OCI-LY7 (cell line): ENCODE results near the gene TRMT61A. TPM values are rescaled to one million over a fixed set of nuclear protein-coding genes. Genes with fewer than 3 reads are reported as not detected.

Source experiments
- BruUV-seq: library from RNA; stranded (reverse); fragments of 400-500 nt; replicated peaks from 2 replicates; lab custom pipeline; 2021; lab: Mats Ljungman, UMichigan
- CTCF ChIA-PET: fragments of 300-600 bp; sonication (Branson Sonifier 250); formaldehyde crosslinking; loops from one replicate; lab custom pipeline; 2022; ENCODE audit warnings: antibody characterized with exemption; ENCODE audit not compliant: unreplicated experiment; lab: Charles Lee
- POLR2A ChIA-PET: fragments of 300-600 bp; sonication (Branson Sonifier 250); formaldehyde crosslinking; loops from one replicate; lab custom pipeline; 2022; ENCODE audit warnings: antibody characterized with exemption; lab: Charles Lee
- DNase-seq: peaks from one replicate; pipeline ENCODE4 v3.0.0-alpha.2; 2015; ENCODE audit warnings: low spot score
- H2AFZ ChIP-seq: fragments of 200-600 bp; sonication (generic), shearing (Covaris generic); 2 replicates; pipeline ENCODE4 v1.6.1; 2014; ENCODE audit warnings: mild to moderate bottlenecking, antibody characterized with exemption, low read length, moderate library complexity
- H3K27ac ChIP-seq: fragments of 200-600 bp; sonication (generic); 2 replicates; pipeline ENCODE4 v1.5.1; 2014; ENCODE audit warnings: mixed run types, low read depth, mild to moderate bottlenecking, moderate library complexity, low read length, inconsistent platforms; ENCODE audit not compliant: poor library complexity, severe bottlenecking
- H3K36me3 ChIP-seq: fragments of 200-600 bp; sonication (generic); 2 replicates; pipeline ENCODE4 v1.6.1; 2014; ENCODE audit warnings: mild to moderate bottlenecking, antibody characterized with exemption, low read length, moderate library complexity, mixed read lengths; ENCODE audit not compliant: insufficient read depth
- H3K4me1 ChIP-seq: fragments of 200-600 bp; sonication (generic); 2 replicates; pipeline ENCODE4 v1.5.1; 2014; ENCODE audit warnings: mild to moderate bottlenecking, low read length; ENCODE audit not compliant: insufficient read depth, poor library complexity, severe bottlenecking
- H3K4me2 ChIP-seq: fragments of 200-600 bp; sonication (generic); 2 replicates; pipeline ENCODE4 v1.6.1; 2014; ENCODE audit warnings: mild to moderate bottlenecking, low read length
- H3K4me3 ChIP-seq: fragments of 200-600 bp; sonication (generic); 2 replicates; pipeline ENCODE4 v1.5.1; 2014; ENCODE audit warnings: mild to moderate bottlenecking, low read depth, low read length; ENCODE audit not compliant: poor library complexity, severe bottlenecking
- H3K79me2 ChIP-seq: fragments of 200-600 bp; sonication (generic); 2 replicates; pipeline ENCODE4 v1.6.1; 2016; ENCODE audit warnings: low read depth, mild to moderate bottlenecking, low read length, moderate library complexity, mixed read lengths; ENCODE audit not compliant: insufficient read depth
- H3K9me2 ChIP-seq: fragments of 200-600 bp; sonication (generic); 2 replicates; pipeline ENCODE4 v1.6.1; 2016; ENCODE audit warnings: mild to moderate bottlenecking, low read length, mixed read lengths; ENCODE audit not compliant: insufficient read depth
- H3K9me3 ChIP-seq: fragments of 200-600 bp; sonication (generic); 2 replicates; pipeline ENCODE4 v1.6.1; 2014; ENCODE audit warnings: mild to moderate bottlenecking, mixed run types, low read length, mixed read lengths
- H4K20me1 ChIP-seq: fragments of 200-600 bp; sonication (generic); 2 replicates; pipeline ENCODE4 v1.6.1; 2014; ENCODE audit warnings: mild to moderate bottlenecking, antibody characterized with exemption, low read length, moderate library complexity, mixed read lengths; ENCODE audit not compliant: insufficient read depth
- EZH2phosphoT487 ChIP-seq: fragments of 200-600 bp; sonication (generic); IDR thresholded peaks from 2 replicates; pipeline ENCODE4 v1.6.1; 2018; ENCODE audit warnings: low read depth, borderline replicate concordance, mild to moderate bottlenecking, mixed run types, antibody characterized with exemption, low read length, moderate library complexity, mixed read lengths
- intact Hi-C: fragments of 100-400 bp; cut with micrococcal nuclease; formaldehyde crosslinking; loops from one replicate; pipeline ENCODE4 v1.10.0; 2022; ENCODE audit not compliant: unreplicated experiment
- total RNA-seq, 2 experiments: library from RNA; depleted of rRNA in 1 of 2; stranded (reverse); fragments of >200 nt in 1 of 2; shearing (Covaris generic) in 1 of 2; gene quantifications; 2 replicates each; pipeline ENCODE4 v1.2.3, GENCODE V29; 2014 to 2022
- TF ChIP-seq, protein P1 (sequence below): fragments of 200-600 bp; sonication (generic); conservative IDR thresholded peaks from 2 replicates; pipeline ENCODE4 v1.5.1; 2014; ENCODE audit warnings: mild to moderate bottlenecking, antibody characterized with exemption, low read length, moderate library complexity, mixed read lengths

Gene TRMT61A
- total RNA-seq, 2 experiments from 2014 or later: 13.1 to 17.1 TPM

DNA sequence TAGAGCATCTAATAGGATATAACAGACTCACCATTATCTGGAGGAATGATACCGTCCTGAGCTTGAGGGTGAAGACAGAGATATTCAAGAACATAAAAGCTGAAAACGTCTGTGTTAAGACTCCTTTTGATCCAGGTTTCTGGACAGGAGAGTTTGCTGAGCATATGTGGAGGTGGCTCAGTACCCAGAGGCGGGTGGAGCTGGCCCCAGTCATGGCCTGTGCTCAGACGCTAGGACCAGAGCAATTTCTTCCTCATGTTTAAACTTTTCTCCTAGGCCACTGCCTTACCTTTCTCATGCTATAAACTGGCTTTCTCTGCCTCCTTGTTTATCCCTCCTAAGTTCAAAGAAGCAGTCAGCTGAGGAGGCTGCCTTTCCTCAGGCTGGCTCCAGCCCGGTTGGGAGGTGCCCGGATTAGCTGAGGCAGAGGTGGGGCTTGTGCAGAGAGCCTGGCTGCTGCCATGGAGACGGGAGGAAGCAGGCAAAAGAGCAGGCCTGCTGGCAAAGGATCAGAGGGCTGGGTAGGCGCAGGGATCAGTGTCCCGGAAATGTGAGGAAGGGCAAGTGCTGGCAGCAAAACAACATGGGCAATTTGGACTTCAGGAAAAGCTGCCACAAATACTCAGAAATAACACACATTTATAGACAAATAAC, 47.5 kb downstream of the TRMT61A start:
- ChIA-PET CTCF (no interaction called here), POLR2A (interaction anchor here (1.1 kb wide), 1 partner anchor 15 kb away, joined by 3 read pairs; no protein-coding TSS in a partner anchor)
- no TSS peak for BruUV-seq
- no peak overlapping the region for H2AFZ ChIP-seq
- no peaks in the 10 kb centered on the region for H3K9me2 ChIP-seq
- H3K36me3 ChIP-seq: peaks cover 51% of the 10 kb centered on the region
- no peaks in the 10 kb centered on the region for H3K9me3 ChIP-seq
- H3K79me2 ChIP-seq: no peaks in the 10 kb centered on the region
- TF ChIP-seq EZH2phosphoT487: no peak
- TF ChIP-seq, protein P1, sequence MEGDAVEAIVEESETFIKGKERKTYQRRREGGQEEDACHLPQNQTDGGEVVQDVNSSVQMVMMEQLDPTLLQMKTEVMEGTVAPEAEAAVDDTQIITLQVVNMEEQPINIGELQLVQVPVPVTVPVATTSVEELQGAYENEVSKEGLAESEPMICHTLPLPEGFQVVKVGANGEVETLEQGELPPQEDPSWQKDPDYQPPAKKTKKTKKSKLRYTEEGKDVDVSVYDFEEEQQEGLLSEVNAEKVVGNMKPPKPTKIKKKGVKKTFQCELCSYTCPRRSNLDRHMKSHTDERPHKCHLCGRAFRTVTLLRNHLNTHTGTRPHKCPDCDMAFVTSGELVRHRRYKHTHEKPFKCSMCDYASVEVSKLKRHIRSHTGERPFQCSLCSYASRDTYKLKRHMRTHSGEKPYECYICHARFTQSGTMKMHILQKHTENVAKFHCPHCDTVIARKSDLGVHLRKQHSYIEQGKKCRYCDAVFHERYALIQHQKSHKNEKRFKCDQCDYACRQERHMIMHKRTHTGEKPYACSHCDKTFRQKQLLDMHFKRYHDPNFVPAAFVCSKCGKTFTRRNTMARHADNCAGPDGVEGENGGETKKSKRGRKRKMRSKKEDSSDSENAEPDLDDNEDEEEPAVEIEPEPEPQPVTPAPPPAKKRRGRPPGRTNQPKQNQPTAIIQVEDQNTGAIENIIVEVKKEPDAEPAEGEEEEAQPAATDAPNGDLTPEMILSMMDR: no peak
- H4K20me1 ChIP-seq: no peaks in the 10 kb centered on the region
- DNase-seq: no peak
- H3K4me1 ChIP-seq: no peaks in the 10 kb centered on the region
- intact Hi-C loops: no loop called here
- no peak overlapping the region for H3K27ac ChIP-seq
- no peak overlapping the region for H3K4me2 ChIP-seq
- H3K4me3 ChIP-seq: no peak overlapping the region

DNA sequence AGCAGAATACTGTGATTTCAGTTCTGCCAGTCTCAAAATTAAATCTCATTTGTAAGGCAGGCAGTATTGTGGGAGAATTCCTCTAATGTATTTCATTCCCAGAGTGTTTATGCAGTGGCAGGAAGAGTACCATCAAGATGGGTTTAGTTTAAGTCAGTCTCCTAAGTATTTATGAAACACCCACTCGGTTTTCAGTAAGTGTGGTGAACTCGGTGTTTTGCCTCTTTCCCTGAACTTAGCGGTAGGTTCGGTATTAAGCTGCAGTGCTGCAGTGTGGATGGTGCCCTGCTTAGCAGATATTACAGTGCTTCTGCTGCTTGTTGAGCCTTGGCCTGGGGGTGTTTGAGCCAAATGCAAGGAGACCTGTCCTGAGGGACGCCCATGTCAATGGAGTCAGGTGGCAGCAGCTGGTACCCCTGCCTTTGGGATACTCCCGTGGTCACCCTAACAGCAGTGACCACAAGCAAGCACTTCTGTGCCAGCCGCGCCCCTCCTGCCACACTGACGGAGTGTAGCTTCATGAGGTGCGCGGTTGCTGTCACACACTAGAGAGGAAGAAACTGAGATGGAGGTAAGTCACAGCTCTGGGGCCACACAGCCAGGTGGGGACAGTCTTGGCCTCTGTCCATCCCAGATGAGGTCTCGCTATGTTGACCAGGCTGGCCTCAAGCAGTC, 49.5 kb downstream of the TRMT61A start:
- no peak for DNase-seq
- H3K27ac ChIP-seq: no peak overlapping the region
- no peaks in the 10 kb centered on the region for H3K4me1 ChIP-seq
- ChIA-PET POLR2A (no interaction called here), CTCF (no interaction called here)
- TF ChIP-seq EZH2phosphoT487: no peak
- TF ChIP-seq, protein P1: no peak
- BruUV-seq: no TSS peak
- H3K9me2 ChIP-seq: no peaks in the 10 kb centered on the region
- H3K79me2 ChIP-seq: no peaks in the 10 kb centered on the region
- no peak overlapping the region for H3K4me2 ChIP-seq
- intact Hi-C loops: no loop called here
- no peak overlapping the region for H2AFZ ChIP-seq
- no peaks in the 10 kb centered on the region for H3K9me3 ChIP-seq
- peaks cover 33% of the 10 kb centered on the region for H3K36me3 ChIP-seq
- no peaks in the 10 kb centered on the region for H4K20me1 ChIP-seq
- H3K4me3 ChIP-seq: no peak overlapping the region

DNA sequence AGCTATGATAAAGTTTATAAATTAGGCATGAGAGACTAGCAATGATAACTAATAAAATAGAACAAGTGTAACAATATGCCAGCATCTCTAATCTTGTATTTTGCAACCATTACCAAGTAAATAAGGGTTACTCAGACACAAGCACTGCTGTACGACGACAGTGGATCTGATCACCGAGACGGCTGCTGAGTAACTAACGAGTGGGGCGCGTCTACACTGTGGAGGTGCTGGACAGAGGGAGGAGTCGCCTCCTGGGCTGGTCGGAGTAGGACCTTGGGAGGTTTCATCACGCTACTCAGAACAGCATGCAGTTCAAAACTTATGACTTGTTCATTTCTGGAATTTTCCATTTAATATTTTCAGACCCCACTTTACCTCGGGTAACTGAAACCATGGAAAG, 52.2 kb downstream of the TRMT61A start:
- no peaks in the 10 kb centered on the region for H3K9me3 ChIP-seq
- H3K36me3 ChIP-seq: peaks cover 14% of the 10 kb centered on the region; the same call in 1 of the 2 replicates
- H3K4me3 ChIP-seq: no peak overlapping the region
- DNase-seq: no peak
- no peak overlapping the region for H3K4me2 ChIP-seq
- no peak overlapping the region for H3K27ac ChIP-seq
- no peaks in the 10 kb centered on the region for H4K20me1 ChIP-seq
- H3K79me2 ChIP-seq: no peaks in the 10 kb centered on the region
- CTCF ChIA-PET: no interaction called here
- H3K9me2 ChIP-seq: no peaks in the 10 kb centered on the region
- no peak for TF ChIP-seq EZH2phosphoT487
- TF ChIP-seq, protein P1: no peak
- no TSS peak for BruUV-seq
- H3K4me1 ChIP-seq: no peaks in the 10 kb centered on the region
- POLR2A ChIA-PET: interaction anchor here (0.6 to 0.7 kb wide), 2 partner anchors 179 to 261 kb away, joined by 3 to 4 read pairs; no protein-coding TSS in a partner anchor
- no peak overlapping the region for H2AFZ ChIP-seq
- intact Hi-C loops: no loop called here
